ENCODE measurements around the gene FAM124A. TPM values are rescaled to one million over a fixed set of nuclear protein-coding genes. Genes with fewer than 3 reads are reported as not detected.

FAM124A gene
- total RNA-seq, 1 experiment from 2014 or later: 3.1 TPM

DNA sequence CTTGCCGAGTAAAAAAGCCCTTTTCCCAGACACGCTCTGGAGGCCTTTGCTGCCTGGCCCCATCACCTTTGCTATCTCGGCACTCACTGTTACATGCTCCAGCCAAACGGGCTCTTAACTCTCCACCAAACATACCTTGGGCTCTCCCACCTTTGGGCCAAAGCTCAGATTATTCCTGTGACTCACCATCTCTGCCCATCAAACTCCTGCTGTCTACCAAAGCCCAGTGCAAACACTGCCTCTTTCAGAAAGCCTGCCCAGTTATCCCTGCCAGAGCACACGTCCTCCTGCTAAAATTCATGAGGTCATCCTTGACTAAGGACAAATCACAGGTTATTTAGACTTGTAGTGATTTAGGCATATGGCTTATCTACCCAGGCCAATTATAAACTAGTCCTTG is 69.1 kb downstream of the FAM124A start:
- no peaks in the 10 kb centered on the region for H3K27me3 ChIP-seq (ENCODE audit: insufficient read depth, low read length)
- intact Hi-C loops (cut with micrococcal nuclease): no loop called here
- H3K4me3 ChIP-seq (replicated peaks in 1 of 2; ENCODE audit: low read depth in 1 of 2, low read length in 2 of 2): no peak overlapping the region
- BruUV-seq (replicated peaks): no TSS peak
- no peak overlapping the region for H2AFZ ChIP-seq (ENCODE audit: low read depth, low read length, poor library complexity, severe bottlenecking)
- no peak overlapping the region for H3K27ac ChIP-seq (ENCODE audit: low read depth, low read length)
- no peak for ATAC-seq
- DNase-seq (ENCODE audit: low read depth, low spot score): no peak
- H4K20me1 ChIP-seq (ENCODE audit: insufficient read depth): no peaks in the 10 kb centered on the region
- CTCF ChIA-PET: no interaction called here
- no peaks in the 10 kb centered on the region for H3K4me1 ChIP-seq (ENCODE audit: control insufficient read depth in 1 of 2, insufficient read depth in 2 of 2, low read length in 2 of 2)
- RAD21 ChIA-PET (ENCODE audit: low non-redundant PET in 1 of 2, low total read pairs in 2 of 2, uncharacterized antibody in 2 of 2, unreplicated experiment in 2 of 2): no interaction called here
- H3K36me3 ChIP-seq (ENCODE audit: control insufficient read depth in 1 of 2, insufficient read depth in 2 of 2, low read length in 2 of 2): no peaks in the 10 kb centered on the region
- H3K9me3 ChIP-seq (ENCODE audit: control insufficient read depth in 1 of 2, insufficient read depth in 1 of 2, low read depth in 1 of 2, low read length in 2 of 2): no peaks in the 10 kb centered on the region
- no peaks in the 10 kb centered on the region for H3K79me2 ChIP-seq (ENCODE audit: insufficient read depth, low read length)
- no peak for TF ChIP-seq EGR1 (IDR thresholded peaks at IDR 0.05; ENCODE audit: low read depth)
- no peak for TF ChIP-seq FOSL1 (IDR thresholded peaks at IDR 0.05; ENCODE audit: low read depth)
- TF ChIP-seq ZFX (IDR thresholded peaks at IDR 0.05): no peak
- TF ChIP-seq SRF (IDR thresholded peaks at IDR 0.05; ENCODE audit: low read depth): no peak
- no peak for TF ChIP-seq SIN3A (IDR thresholded peaks at IDR 0.05; ENCODE audit: low read depth)
- TF ChIP-seq ELF1 (IDR thresholded peaks at IDR 0.05; ENCODE audit: borderline replicate concordance, low read depth): no peak
- TF ChIP-seq, protein P1, sequence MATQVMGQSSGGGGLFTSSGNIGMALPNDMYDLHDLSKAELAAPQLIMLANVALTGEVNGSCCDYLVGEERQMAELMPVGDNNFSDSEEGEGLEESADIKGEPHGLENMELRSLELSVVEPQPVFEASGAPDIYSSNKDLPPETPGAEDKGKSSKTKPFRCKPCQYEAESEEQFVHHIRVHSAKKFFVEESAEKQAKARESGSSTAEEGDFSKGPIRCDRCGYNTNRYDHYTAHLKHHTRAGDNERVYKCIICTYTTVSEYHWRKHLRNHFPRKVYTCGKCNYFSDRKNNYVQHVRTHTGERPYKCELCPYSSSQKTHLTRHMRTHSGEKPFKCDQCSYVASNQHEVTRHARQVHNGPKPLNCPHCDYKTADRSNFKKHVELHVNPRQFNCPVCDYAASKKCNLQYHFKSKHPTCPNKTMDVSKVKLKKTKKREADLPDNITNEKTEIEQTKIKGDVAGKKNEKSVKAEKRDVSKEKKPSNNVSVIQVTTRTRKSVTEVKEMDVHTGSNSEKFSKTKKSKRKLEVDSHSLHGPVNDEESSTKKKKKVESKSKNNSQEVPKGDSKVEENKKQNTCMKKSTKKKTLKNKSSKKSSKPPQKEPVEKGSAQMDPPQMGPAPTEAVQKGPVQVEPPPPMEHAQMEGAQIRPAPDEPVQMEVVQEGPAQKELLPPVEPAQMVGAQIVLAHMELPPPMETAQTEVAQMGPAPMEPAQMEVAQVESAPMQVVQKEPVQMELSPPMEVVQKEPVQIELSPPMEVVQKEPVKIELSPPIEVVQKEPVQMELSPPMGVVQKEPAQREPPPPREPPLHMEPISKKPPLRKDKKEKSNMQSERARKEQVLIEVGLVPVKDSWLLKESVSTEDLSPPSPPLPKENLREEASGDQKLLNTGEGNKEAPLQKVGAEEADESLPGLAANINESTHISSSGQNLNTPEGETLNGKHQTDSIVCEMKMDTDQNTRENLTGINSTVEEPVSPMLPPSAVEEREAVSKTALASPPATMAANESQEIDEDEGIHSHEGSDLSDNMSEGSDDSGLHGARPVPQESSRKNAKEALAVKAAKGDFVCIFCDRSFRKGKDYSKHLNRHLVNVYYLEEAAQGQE (IDR thresholded peaks at IDR 0.05; ENCODE audit: low read depth): no peak
- POLR2A ChIA-PET: no interaction called here
- H3K9ac ChIP-seq (ENCODE audit: low read length): no peak overlapping the region
- H3K4me2 ChIP-seq (ENCODE audit: low read length): no peak overlapping the region
- no peaks in the 10 kb centered on the region for H3K9me2 ChIP-seq (ENCODE audit: insufficient read depth)

DNA sequence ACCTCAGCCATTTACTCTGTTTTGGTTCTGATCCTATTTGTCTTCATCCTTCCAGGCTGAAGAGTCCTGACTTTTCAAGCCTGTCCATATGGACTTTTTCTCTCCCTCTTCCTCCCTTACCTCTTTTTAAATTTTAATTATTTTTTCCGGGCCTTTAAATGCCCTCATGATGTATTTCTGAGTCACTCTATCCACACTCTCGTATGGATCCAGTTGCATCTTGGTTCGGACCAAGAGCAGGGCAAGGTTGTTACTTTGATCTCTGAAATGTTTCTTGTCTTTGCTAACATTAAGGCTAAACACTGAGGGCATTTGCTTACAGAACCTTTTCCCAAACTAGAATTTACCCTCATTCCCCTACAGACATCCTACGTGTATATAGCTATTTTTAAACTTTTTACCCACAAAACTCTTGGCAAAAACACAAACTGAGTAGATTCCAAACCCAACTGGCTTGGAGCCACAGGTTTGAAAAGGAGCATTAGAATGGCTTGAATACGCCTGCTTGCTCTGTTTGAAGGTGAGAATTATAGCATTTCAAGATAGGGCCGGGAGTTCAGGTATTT is 69.9 kb downstream of the FAM124A start:
- TF ChIP-seq SP1 (IDR thresholded peaks at IDR 0.05; ENCODE audit: low read depth) (no peak), RAD21 (IDR thresholded peaks at IDR 0.05; ENCODE audit: low read depth) (no peak), ZNF274 (IDR thresholded peaks at IDR 0.05; ENCODE audit: low read depth, low read length) (no peak)
- TF ChIP-seq, protein P1 (IDR thresholded peaks at IDR 0.05; ENCODE audit: low read depth): no peak
- Histone ChIP-seq H4K20me1 (ENCODE audit: insufficient read depth) (no peaks in the 10 kb centered on the region), H2AFZ (ENCODE audit: low read depth, low read length, poor library complexity, severe bottlenecking) (no peak overlapping the region), H3K4me1 (ENCODE audit: control insufficient read depth in 1 of 2, insufficient read depth in 2 of 2, low read length in 2 of 2) (no peaks in the 10 kb centered on the region), H3K4me3 (replicated peaks in 1 of 2; ENCODE audit: low read depth in 1 of 2, low read length in 2 of 2) (no peak overlapping the region), H3K9ac (ENCODE audit: low read length) (no peak overlapping the region), H3K79me2 (ENCODE audit: insufficient read depth, low read length) (no peaks in the 10 kb centered on the region), H3K9me3 (ENCODE audit: control insufficient read depth in 1 of 2, insufficient read depth in 1 of 2, low read depth in 1 of 2, low read length in 2 of 2) (no peaks in the 10 kb centered on the region), H3K9me2 (ENCODE audit: insufficient read depth) (no peaks in the 10 kb centered on the region), H3K36me3 (ENCODE audit: control insufficient read depth in 1 of 2, insufficient read depth in 2 of 2, low read length in 2 of 2) (no peaks in the 10 kb centered on the region), H3K27ac (ENCODE audit: low read depth, low read length) (no peak overlapping the region), H3K4me2 (ENCODE audit: low read length) (no peak overlapping the region), H3K27me3 (ENCODE audit: insufficient read depth, low read length) (no peaks in the 10 kb centered on the region)
- DNase-seq (ENCODE audit: low read depth, low spot score): no peak
- ChIA-PET CTCF (no interaction called here), RAD21 (ENCODE audit: low non-redundant PET in 1 of 2, low total read pairs in 2 of 2, uncharacterized antibody in 2 of 2, unreplicated experiment in 2 of 2) (no interaction called here), POLR2A (no interaction called here)
- no TSS peak for BruUV-seq (replicated peaks)
- ATAC-seq: no peak
- intact Hi-C loops (cut with micrococcal nuclease): no loop called here
